PFSK-1 (cell line): ENCODE measurements around the gene SMIM21.

Source experiments
- FOXP2 ChIP-seq: optimal IDR thresholded peaks from 2 replicates; pipeline ENCODE3; 2011; ENCODE audit warnings: borderline replicate concordance, control low read depth, inconsistent platforms; ENCODE audit not compliant: insufficient read depth; ENCODE audit errors: extremely low read length, extremely low read depth
- POLR2AphosphoS5 ChIP-seq: IDR thresholded peaks from 2 replicates; pipeline ENCODE4 v1.6.1; 2012; ENCODE audit warnings: low read depth, mild to moderate bottlenecking, control low read depth, low read length, moderate library complexity
- REST ChIP-seq, 2 experiments: IDR thresholded peaks; 2 replicates each; pipeline versions ENCODE4 v1.6.1 to v1.8.0; 2011 to 2012; ENCODE audit warnings: low read depth in 2 of 2, low read length in 2 of 2, control low read depth in 1 of 2, inconsistent platforms in 1 of 2, mild to moderate bottlenecking in 1 of 2, moderate library complexity in 1 of 2; ENCODE audit not compliant: insufficient read depth in 1 of 2
- SIN3A ChIP-seq: IDR thresholded peaks from 2 replicates; pipeline ENCODE4 v1.6.1; 2012; ENCODE audit warnings: mild to moderate bottlenecking, low read length, moderate library complexity, borderline replicate concordance; ENCODE audit not compliant: insufficient read depth
- TAF1 ChIP-seq: IDR thresholded peaks from 2 replicates; pipeline ENCODE4 v1.6.1; 2012; ENCODE audit warnings: low read length, control low read depth, borderline replicate concordance; ENCODE audit not compliant: insufficient read depth

Gene SMIM21

GRCh38 chr18:75472396-75472795 is 44.9 kb upstream of the SMIM21 start:
- TF ChIP-seq REST (IDR thresholded peaks at IDR 0.05; ENCODE audit: insufficient read depth in 1 of 2, low read depth in 2 of 2, low read length in 2 of 2) (no peak), SIN3A (no peak), TAF1 (no peak), FOXP2 (no peak), POLR2AphosphoS5 (no peak)

GRCh38 chr18:75471850-75472249 is 44.3 kb upstream of the SMIM21 start:
- no peak for TF ChIP-seq TAF1
- TF ChIP-seq FOXP2: no peak
- no peak for TF ChIP-seq REST (IDR thresholded peaks at IDR 0.05; ENCODE audit: insufficient read depth in 1 of 2, low read depth in 2 of 2, low read length in 2 of 2)
- TF ChIP-seq SIN3A: no peak

DNA sequence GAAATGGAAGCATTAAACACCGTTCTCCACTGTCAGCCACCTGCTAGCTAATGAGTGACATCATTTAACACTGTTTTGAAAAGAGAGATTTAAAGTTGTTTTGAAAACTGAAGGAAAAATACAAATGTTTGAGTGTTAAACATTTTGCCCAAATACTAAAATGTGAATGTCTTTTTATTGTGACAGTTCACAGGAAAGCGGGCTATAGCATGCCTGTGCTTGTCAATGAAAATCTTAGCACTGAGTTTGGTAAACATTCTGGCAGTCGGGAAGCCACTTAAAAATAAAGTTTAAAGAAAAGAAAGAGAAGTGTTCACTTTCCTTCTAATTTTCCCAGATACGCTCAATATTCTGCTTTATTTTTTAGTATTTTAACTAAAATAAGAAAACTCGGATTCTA is 40.3 kb upstream of the SMIM21 start:
- TF ChIP-seq POLR2AphosphoS5 (no peak), TAF1 (no peak), FOXP2 (no peak), REST (IDR thresholded peaks at IDR 0.05; ENCODE audit: insufficient read depth in 1 of 2, low read depth in 2 of 2, low read length in 2 of 2) (no peak), SIN3A (no peak)

DNA sequence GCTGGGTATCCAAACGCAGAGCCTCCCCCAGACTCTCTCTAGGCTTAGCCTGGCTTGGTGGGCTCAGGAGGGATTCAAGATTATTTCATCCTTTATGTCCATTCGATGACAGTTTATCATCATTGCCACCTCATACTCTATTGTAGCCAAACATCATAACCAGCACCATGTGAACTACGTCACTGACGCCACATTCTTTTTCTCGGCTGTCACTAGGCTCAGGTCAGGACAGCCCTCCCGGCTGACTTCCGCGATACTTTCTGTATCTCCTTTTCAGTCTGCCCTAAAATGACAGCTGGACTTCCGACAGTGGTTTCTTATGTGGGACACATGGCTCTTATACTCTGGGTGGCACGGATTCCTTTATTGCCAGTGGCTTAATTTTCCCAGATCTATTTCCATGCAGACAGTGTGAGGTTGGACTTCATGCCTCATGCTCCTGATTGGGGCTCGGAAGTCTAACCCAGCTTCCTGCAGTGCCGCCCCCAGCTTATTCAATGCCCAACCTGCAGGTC is 39.8 kb upstream of the SMIM21 start:
- TF ChIP-seq SIN3A (no peak), REST (IDR thresholded peaks at IDR 0.05; ENCODE audit: insufficient read depth in 1 of 2, low read depth in 2 of 2, low read length in 2 of 2) (no peak), FOXP2 (no peak), TAF1 (no peak), POLR2AphosphoS5 (no peak)

- no peak for TF ChIP-seq SIN3A
- TF ChIP-seq FOXP2: no peak
- TF ChIP-seq REST (IDR thresholded peaks at IDR 0.05; ENCODE audit: insufficient read depth in 1 of 2, low read depth in 2 of 2, low read length in 2 of 2): no peak
- no peak for TF ChIP-seq TAF1
- no peak for TF ChIP-seq POLR2AphosphoS5
These were observed 36.9 kb upstream of the SMIM21 start for GRCh38 chr18:75464356-75464755.
